ENCODE measurements around the gene FMO5. TPM values are rescaled to one million over a fixed set of nuclear protein-coding genes. Genes with fewer than 3 reads are reported as not detected.

FMO5 gene, protein sequence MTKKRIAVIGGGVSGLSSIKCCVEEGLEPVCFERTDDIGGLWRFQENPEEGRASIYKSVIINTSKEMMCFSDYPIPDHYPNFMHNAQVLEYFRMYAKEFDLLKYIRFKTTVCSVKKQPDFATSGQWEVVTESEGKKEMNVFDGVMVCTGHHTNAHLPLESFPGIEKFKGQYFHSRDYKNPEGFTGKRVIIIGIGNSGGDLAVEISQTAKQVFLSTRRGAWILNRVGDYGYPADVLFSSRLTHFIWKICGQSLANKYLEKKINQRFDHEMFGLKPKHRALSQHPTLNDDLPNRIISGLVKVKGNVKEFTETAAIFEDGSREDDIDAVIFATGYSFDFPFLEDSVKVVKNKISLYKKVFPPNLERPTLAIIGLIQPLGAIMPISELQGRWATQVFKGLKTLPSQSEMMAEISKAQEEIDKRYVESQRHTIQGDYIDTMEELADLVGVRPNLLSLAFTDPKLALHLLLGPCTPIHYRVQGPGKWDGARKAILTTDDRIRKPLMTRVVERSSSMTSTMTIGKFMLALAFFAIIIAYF
- under 1 TPM; 0.61 to 0.97 TPM for total RNA-seq

- Mint-ChIP-seq H3K9me3 (no peaks in the 10 kb centered on the region), H3K4me3 (peak within 1 kb of the TSS; percentile 91), H3K4me1 (no peaks in the 10 kb centered on the region), H3K27ac (peak within 1 kb of the TSS; percentile 89), H3K27me3 (no peaks in the 10 kb centered on the region), H3K36me3 (ENCODE audit: low read depth) (no peaks in the 10 kb centered on the region)
- peak; percentile 91 for ATAC-seq (replicated peaks)
These were observed at the start of gene FMO5 for GRCh38 chr1:147225193-147225730. Gene FMO5, minus strand, starts transcription at chr1:147225339. Its CDS starts 310 bp downstream, at chr1:147225029.

DNA sequence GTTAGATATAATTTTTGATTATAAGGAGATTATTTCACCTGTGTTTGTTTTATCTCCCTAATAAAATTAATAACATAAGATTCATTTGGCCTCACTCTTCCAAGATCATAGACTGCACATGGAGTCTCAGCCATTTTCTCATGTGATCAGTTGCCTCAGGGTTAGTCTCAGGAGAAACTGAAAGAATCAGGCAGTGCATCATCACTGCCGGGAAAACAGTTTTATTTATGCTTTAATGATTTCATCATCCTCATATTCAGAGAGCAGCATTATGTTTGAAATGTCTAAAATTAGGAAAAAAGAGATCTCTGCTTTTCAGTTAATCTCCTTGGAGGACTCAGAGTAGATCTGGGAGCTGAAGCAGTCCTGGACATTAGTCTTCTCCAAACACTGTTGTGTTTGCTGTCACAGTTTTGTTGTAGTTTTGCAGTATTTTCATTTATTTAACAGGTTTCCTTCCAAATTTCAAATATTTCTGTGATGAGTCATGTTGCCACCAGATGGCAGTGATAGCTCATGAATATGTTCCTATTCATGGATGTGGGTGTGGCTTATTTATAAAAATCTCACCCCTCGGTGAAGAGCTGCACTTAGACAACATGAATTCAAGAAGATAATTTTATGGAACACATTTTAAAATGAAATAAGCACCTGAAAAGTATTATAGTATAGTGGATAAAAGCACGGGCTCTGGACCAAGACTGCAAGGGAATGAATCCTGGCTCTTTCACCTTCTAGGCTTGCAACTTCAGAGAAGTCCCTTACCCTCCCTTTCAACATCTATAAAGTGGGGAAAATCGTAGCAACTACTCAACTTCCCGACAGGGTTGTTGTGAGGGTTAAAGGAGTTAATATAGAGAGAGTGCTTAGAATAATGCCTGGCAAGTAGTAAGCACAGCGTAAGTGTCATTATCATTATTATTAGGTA is 48.5 kb upstream of the FMO5 start:
- H3K4me3 Mint-ChIP-seq: no peak overlapping the region
- peaks cover 43% of the 10 kb centered on the region for H3K36me3 Mint-ChIP-seq (ENCODE audit: low read depth)
- no peak for ATAC-seq (replicated peaks)
- no peaks in the 10 kb centered on the region for H3K9me3 Mint-ChIP-seq
- no peak overlapping the region for H3K27ac Mint-ChIP-seq
- no peaks in the 10 kb centered on the region for H3K4me1 Mint-ChIP-seq
- no peaks in the 10 kb centered on the region for H3K27me3 Mint-ChIP-seq

- H3K4me3 Mint-ChIP-seq: no peak overlapping the region
- no peaks in the 10 kb centered on the region for H3K4me1 Mint-ChIP-seq
- ATAC-seq (replicated peaks): no peak
- no peak overlapping the region for H3K27ac Mint-ChIP-seq
- H3K27me3 Mint-ChIP-seq: no peaks in the 10 kb centered on the region
- peaks cover 59% of the 10 kb centered on the region for H3K36me3 Mint-ChIP-seq (ENCODE audit: low read depth)
- no peaks in the 10 kb centered on the region for H3K9me3 Mint-ChIP-seq
These were observed 46.9 kb upstream of the FMO5 start for GRCh38 chr1:147272042-147272441.

DNA sequence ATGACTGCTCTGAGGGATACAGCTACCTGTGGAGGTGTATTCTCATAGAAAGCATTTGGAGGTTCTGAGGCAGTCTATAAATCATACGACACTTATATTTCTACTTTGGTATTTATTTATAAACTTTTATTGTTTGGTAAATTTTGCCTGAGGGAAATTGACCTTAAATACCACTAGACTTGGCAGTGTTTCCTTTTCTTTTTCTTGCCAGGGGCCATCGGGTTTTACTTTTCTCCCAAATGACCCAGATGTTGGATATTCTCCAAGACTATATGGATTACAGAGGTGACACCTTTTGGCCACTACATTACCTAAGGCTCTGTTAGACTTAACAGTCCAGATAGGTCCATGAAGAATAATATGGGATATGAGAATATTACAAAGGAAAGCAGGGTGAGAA is 45.6 kb upstream of the FMO5 start:
- no peaks in the 10 kb centered on the region for H3K27me3 Mint-ChIP-seq
- peaks cover 72% of the 10 kb centered on the region for H3K36me3 Mint-ChIP-seq (ENCODE audit: low read depth)
- no peaks in the 10 kb centered on the region for H3K4me1 Mint-ChIP-seq
- no peak overlapping the region for H3K4me3 Mint-ChIP-seq
- ATAC-seq (replicated peaks): no peak
- no peaks in the 10 kb centered on the region for H3K9me3 Mint-ChIP-seq
- H3K27ac Mint-ChIP-seq: no peak overlapping the region

DNA sequence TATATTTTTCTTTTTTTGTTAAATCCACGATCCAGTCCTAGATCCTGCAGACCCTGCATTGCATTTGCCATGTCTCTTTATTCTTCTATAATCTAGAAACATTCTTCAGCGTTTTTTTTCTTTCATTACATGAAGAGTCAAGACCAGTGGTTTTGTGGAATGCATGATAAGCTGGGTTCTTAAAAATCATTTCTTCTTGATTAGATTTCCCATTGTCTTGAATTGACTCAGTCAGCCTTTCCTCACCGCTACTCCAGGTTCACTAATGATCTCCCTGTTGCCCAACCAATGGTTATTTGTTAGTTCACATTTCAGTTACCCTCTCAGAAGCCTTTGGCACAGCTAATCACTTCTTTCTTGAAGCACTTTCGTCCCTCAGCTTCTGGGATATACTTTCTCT is 42.6 kb upstream of the FMO5 start:
- H3K36me3 Mint-ChIP-seq (ENCODE audit: low read depth): peaks cover 100% of the 10 kb centered on the region
- no peak overlapping the region for H3K4me3 Mint-ChIP-seq
- ATAC-seq (replicated peaks): no peak
- peak overlapping the region; percentile 5 for H3K27ac Mint-ChIP-seq
- no peaks in the 10 kb centered on the region for H3K4me1 Mint-ChIP-seq
- no peaks in the 10 kb centered on the region for H3K27me3 Mint-ChIP-seq
- no peaks in the 10 kb centered on the region for H3K9me3 Mint-ChIP-seq

DNA sequence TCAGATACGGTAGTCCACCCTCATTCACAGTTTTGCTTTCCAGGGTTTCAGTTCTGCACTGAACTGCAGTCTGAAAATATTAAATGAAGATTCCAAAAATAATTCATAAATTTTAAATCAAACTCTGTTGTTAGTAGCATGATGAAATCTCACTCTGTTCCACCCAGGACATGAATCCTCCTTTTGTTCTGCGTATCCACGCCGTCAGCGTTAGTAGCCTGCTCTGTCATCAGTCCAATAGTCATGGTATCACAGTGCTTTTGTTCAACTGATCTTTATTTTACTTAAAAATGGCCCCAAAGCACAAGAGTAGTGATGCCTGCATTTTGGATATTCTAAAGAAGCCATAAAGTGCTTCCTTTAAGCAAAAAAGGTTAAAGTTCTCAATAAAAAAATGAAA is 41.2 kb upstream of the FMO5 start:
- Mint-ChIP-seq H3K9me3 (no peaks in the 10 kb centered on the region), H3K4me3 (no peak overlapping the region), H3K27me3 (no peaks in the 10 kb centered on the region), H3K4me1 (no peaks in the 10 kb centered on the region), H3K27ac (peak overlapping the region; percentile 28), H3K36me3 (ENCODE audit: low read depth) (peaks cover 99% of the 10 kb centered on the region)
- ATAC-seq (replicated peaks): no peak

DNA sequence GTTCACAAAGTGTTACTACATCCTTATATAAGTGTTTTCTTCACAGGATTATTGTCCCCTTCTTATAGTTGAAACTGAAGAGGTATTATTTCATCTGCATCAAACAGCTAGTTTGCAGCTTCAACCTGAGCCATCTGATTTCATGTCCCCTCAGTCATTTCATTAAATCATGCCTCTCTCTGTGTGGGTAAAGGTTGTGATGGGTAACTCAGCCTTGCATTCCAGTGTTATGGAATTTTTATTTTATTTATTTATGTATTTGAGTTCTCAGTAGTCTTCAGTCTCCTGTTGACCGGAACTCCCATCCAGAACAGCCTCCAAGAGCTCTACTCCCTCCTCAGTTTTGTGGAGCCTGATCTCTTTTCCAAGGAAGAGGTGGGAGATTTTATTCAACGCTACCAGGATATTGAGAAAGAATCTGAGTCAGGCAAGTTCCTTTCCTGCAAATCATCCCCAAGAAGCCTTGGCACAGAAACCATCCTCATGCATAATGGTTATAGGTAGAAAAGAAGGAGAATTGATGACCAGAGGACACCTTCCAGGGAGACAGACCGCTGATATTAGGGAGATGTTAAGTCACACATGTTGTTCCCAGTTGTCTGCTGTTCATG is 39.1 kb upstream of the FMO5 start:
- Mint-ChIP-seq H3K27ac (no peak overlapping the region), H3K4me1 (no peaks in the 10 kb centered on the region), H3K9me3 (no peaks in the 10 kb centered on the region), H3K36me3 (ENCODE audit: low read depth) (peaks cover 99% of the 10 kb centered on the region), H3K4me3 (no peak overlapping the region), H3K27me3 (no peaks in the 10 kb centered on the region)
- no peak for ATAC-seq (replicated peaks)

DNA sequence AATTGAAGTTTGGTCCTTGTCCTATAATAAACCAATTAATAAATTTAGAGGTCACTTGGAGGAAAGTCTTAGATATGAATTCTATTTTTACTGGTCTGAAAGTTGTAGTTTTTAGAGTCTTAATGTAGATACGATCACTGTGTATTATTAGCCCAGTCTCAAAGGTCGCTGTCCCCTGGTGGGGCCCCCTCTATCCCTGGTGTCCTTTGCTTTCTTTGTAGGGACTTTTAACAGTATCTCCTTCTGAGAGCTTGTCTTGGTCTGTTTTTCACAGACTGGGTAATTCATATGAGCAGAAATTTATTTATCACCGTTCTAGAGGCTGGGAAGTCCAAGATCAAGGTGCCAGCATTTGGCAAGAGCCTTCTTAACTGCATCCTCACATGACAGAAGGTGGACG is 35.8 kb upstream of the FMO5 start:
- Mint-ChIP-seq H3K27ac (no peak overlapping the region), H3K9me3 (no peaks in the 10 kb centered on the region), H3K36me3 (ENCODE audit: low read depth) (peaks cover 97% of the 10 kb centered on the region), H3K4me3 (no peak overlapping the region), H3K27me3 (no peaks in the 10 kb centered on the region), H3K4me1 (no peaks in the 10 kb centered on the region)
- ATAC-seq (replicated peaks): no peak

DNA sequence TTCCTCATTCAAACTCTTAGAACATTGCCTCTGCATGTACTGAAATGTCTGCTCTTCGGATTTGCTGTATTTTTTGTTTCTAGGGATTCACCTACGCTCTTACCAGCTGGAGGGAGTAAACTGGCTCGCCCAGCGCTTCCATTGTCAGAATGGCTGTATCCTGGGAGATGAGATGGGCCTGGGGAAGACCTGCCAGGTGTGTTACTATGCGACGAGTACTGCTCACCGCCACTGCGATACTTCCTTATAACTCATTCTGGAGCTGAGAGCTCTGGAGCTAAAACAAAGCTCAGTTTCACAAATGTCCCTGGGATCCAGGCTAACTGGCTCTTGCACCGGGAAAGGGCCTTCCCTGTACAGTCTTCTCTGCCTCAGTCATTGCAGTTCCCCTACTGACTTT is 27.4 kb upstream of the FMO5 start:
- Mint-ChIP-seq H3K27ac (no peak overlapping the region), H3K4me3 (no peak overlapping the region), H3K4me1 (peaks cover 6% of the 10 kb centered on the region), H3K9me3 (no peaks in the 10 kb centered on the region), H3K27me3 (no peaks in the 10 kb centered on the region), H3K36me3 (ENCODE audit: low read depth) (peaks cover 51% of the 10 kb centered on the region)
- ATAC-seq (replicated peaks): no peak

GRCh38 chr1:147247656-147248238 is 22.6 kb upstream of the FMO5 start:
- Mint-ChIP-seq H3K4me1 (peaks cover 30% of the 10 kb centered on the region), H3K27ac (no peak overlapping the region), H3K9me3 (no peaks in the 10 kb centered on the region), H3K4me3 (peak overlapping the region; percentile 21), H3K27me3 (no peaks in the 10 kb centered on the region), H3K36me3 (ENCODE audit: low read depth) (peaks cover 18% of the 10 kb centered on the region)
- no peak for ATAC-seq (replicated peaks)

DNA sequence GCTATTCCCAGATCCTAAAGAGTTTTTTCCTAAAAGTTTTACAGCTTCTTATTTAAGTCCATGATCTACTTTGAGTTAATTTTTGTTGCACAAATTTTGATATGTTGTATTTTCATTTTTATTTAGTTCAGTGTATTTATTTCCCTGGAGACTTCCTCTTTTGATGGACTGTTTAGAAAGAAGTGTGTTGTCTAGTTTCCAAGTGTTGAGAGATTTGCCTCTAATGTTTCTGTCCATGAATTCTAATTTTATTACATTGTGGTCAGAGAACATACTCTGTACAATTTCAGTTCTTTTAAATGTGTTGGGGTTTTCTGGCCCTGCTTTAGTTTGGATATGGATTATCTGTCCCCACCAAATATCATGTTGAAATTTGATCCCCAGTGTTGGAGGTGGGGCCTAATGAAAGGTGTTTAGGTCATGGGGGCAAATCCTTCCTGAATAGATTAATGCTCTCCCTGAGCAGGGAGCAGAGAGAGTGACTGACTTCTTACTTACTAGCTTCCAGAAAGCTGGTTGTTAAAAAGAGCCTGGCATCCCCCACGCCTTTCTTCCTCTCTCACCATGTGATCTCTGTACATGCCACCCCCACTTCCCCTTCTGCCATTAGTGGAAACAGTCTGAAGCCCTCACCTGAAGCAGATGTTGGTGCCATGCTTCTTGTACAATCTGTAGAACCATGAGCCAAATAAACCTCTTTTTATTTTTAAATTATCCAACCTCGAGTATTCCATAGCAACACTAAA is 21.9 kb upstream of the FMO5 start:
- Mint-ChIP-seq H3K4me3 (peak overlapping the region; percentile 21), H3K4me1 (peaks cover 30% of the 10 kb centered on the region), H3K36me3 (ENCODE audit: low read depth) (peaks cover 15% of the 10 kb centered on the region), H3K27me3 (no peaks in the 10 kb centered on the region), H3K9me3 (no peaks in the 10 kb centered on the region), H3K27ac (no peak overlapping the region)
- no peak for ATAC-seq (replicated peaks)

GRCh38 chr1:147246044-147246690 is 21.0 kb upstream of the FMO5 start:
- no peaks in the 10 kb centered on the region for H3K27me3 Mint-ChIP-seq
- peak; percentile 2 for ATAC-seq (replicated peaks)
- H3K27ac Mint-ChIP-seq: no peak overlapping the region
- H3K4me1 Mint-ChIP-seq: peaks cover 30% of the 10 kb centered on the region
- H3K36me3 Mint-ChIP-seq (ENCODE audit: low read depth): peaks cover 15% of the 10 kb centered on the region
- peak overlapping the region; percentile 92 for H3K4me3 Mint-ChIP-seq
- no peaks in the 10 kb centered on the region for H3K9me3 Mint-ChIP-seq

DNA sequence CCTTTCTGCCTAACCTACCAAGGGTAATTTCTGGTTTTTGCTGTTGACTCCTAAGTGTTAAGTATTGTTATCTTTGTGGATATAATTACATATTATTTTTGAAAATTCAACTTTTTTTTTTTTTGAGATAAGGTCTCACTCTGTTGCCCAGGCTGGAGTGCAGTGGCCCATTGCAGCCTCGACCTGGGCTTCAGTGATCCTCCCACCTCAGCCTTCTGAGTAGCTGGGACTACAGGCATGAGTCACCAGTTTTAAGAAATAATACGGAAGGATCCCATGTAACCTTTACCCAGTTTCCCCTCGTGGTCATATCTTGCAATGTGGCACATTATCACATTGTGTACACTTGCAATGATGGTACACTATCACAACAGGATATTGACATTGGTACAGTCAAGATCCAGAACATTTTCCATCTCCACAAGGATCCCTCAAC is 20.5 kb upstream of the FMO5 start:
- Mint-ChIP-seq H3K4me3 (peak overlapping the region; percentile 92), H3K9me3 (no peaks in the 10 kb centered on the region), H3K36me3 (ENCODE audit: low read depth) (peaks cover 15% of the 10 kb centered on the region), H3K4me1 (peaks cover 30% of the 10 kb centered on the region), H3K27me3 (no peaks in the 10 kb centered on the region), H3K27ac (no peak overlapping the region)
- ATAC-seq (replicated peaks): peak; percentile 16

Measured in activated T-helper 17 cell treated with anti-CD3 and anti-CD28 coated beads, Interleukin-2, amount 50 U/mL, for 72 hours (primary cell).